Loucy (cell line): ENCODE data around the gene LLGL2.

Source experiments
- H2AFZ ChIP-seq: fragments of 200-600 bp; sonication (generic); 2 replicates; pipeline ENCODE4 v1.6.0; 2016; ENCODE audit warnings: antibody characterized with exemption, mild to moderate bottlenecking, low read length, moderate library complexity
- H3F3A ChIP-seq: fragments of 200-600 bp; 2 replicates; pipeline ENCODE4 v1.6.0; 2016; ENCODE audit warnings: antibody characterized with exemption, low read depth, mild to moderate bottlenecking
- H3K27me3 ChIP-seq: fragments of 200-600 bp; sonication (generic); 2 replicates; pipeline ENCODE4 v1.6.1; 2014; ENCODE audit warnings: low read length, mild to moderate bottlenecking; ENCODE audit not compliant: insufficient read depth, poor library complexity, severe bottlenecking
- H3K36me3 ChIP-seq: fragments of 200-600 bp; sonication (generic); 2 replicates; pipeline ENCODE4 v1.6.1; 2016; ENCODE audit warnings: low read length; ENCODE audit not compliant: insufficient read depth
- H3K4me1 ChIP-seq: fragments of 200-600 bp; sonication (generic); 2 replicates; pipeline ENCODE4 v1.5.1; 2014; ENCODE audit warnings: low read length, mild to moderate bottlenecking; ENCODE audit not compliant: insufficient read depth, poor library complexity, severe bottlenecking
- H3K4me2 ChIP-seq: fragments of 200-600 bp; sonication (generic); 2 replicates; pipeline ENCODE4 v1.6.0; 2014; ENCODE audit warnings: antibody characterized with exemption, low read length, low read depth, mild to moderate bottlenecking; ENCODE audit not compliant: poor library complexity, severe bottlenecking
- H3K4me3 ChIP-seq: fragments of 200-600 bp; sonication (generic); 2 replicates; pipeline ENCODE4 v1.5.1; 2014; ENCODE audit warnings: low read length, mild to moderate bottlenecking, mixed read lengths; ENCODE audit not compliant: poor library complexity, severe bottlenecking
- H3K79me2 ChIP-seq: fragments of 200-600 bp; sonication (generic); 2 replicates; pipeline ENCODE4 v1.6.1; 2014; ENCODE audit warnings: low read length; ENCODE audit not compliant: insufficient read depth
- H3K9ac ChIP-seq: fragments of 200-600 bp; sonication (generic); 2 replicates; pipeline ENCODE4 v1.6.0; 2014; ENCODE audit warnings: mild to moderate bottlenecking, low read depth, low read length, moderate library complexity; ENCODE audit not compliant: poor library complexity, severe bottlenecking
- H3K9me2 ChIP-seq: fragments of 200-600 bp; sonication (generic); replicated peaks from 2 replicates; pipeline ENCODE4 v1.6.1; 2016; ENCODE audit warnings: low read depth, low read length, mixed read lengths
- H3K9me3 ChIP-seq: fragments of 200-600 bp; sonication (generic); 2 replicates; pipeline ENCODE4 v1.6.1; 2014; ENCODE audit warnings: mild to moderate bottlenecking, antibody characterized with exemption, low read length, low read depth; ENCODE audit not compliant: insufficient read depth
- H4K20me1 ChIP-seq: fragments of 200-600 bp; sonication (generic); 2 replicates; pipeline ENCODE4 v1.6.0; 2014; ENCODE audit warnings: antibody characterized with exemption, low read length, mild to moderate bottlenecking; ENCODE audit not compliant: insufficient read depth, poor library complexity, severe bottlenecking
- EZH2phosphoT487 ChIP-seq: fragments of 200-600 bp; IDR thresholded peaks from 2 replicates; pipeline ENCODE4 v1.6.1; 2018; ENCODE audit warnings: antibody characterized with exemption, mild to moderate bottlenecking, moderate library complexity, borderline replicate concordance
- TF ChIP-seq, protein P1 (sequence below): fragments of 200-600 bp; sonication (generic); conservative IDR thresholded peaks from 2 replicates; pipeline ENCODE4 v1.5.1; 2014; ENCODE audit warnings: mild to moderate bottlenecking, antibody characterized with exemption, low read length

LLGL2 gene

DNA sequence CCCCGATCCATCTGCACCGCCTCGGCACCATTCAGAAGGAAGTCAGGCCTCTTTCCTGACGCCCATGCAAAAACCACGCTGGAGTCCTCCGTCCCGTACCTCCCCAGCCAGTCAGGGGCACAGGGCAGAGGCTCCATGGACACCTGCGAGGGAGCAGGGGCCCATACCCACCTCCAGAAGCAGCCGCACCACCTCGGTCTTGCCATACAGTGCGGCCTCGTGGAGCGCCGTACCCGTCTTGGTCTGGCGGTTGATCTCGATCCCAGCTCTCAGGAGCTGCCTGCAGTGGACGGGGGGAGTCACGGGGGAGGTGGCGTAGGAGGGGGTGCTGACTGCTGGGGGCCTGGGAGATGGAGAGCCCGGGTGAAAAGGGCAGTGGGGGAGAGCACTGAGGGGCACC is 19.4 kb upstream of the LLGL2 start:
- Histone ChIP-seq H3K36me3 (no peaks in the 10 kb centered on the region), H3K4me2 (no peak overlapping the region)
- no peak for TF ChIP-seq EZH2phosphoT487
- TF ChIP-seq, protein P1, sequence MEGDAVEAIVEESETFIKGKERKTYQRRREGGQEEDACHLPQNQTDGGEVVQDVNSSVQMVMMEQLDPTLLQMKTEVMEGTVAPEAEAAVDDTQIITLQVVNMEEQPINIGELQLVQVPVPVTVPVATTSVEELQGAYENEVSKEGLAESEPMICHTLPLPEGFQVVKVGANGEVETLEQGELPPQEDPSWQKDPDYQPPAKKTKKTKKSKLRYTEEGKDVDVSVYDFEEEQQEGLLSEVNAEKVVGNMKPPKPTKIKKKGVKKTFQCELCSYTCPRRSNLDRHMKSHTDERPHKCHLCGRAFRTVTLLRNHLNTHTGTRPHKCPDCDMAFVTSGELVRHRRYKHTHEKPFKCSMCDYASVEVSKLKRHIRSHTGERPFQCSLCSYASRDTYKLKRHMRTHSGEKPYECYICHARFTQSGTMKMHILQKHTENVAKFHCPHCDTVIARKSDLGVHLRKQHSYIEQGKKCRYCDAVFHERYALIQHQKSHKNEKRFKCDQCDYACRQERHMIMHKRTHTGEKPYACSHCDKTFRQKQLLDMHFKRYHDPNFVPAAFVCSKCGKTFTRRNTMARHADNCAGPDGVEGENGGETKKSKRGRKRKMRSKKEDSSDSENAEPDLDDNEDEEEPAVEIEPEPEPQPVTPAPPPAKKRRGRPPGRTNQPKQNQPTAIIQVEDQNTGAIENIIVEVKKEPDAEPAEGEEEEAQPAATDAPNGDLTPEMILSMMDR: no peak

DNA sequence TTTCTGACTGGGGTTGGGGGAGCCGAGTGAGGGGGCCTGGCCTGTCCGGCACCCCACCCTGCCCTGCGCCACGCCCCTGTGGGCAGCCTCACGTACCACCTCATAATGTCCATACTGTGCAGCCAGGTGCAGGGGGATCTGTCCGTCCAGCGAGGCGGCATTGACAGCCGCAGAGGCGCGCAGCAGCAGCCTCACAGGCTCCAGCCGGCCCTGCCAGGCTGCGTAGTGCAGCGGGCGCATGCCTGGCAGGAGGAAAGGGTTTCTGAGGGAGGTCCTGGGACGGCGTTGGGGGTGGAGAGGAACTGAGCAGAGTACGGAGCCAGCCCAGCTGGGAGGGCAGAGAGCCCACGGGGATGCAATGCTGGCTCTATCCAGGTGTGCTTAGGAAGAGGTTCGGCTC is 18.6 kb upstream of the LLGL2 start:
- Histone ChIP-seq H4K20me1 (no peaks in the 10 kb centered on the region), H3K79me2 (no peaks in the 10 kb centered on the region), H3K9me2 (no peaks in the 10 kb centered on the region), H3K9me3 (no peaks in the 10 kb centered on the region), H3K9ac (no peak overlapping the region), H3K4me3 (no peak overlapping the region), H2AFZ (no peak overlapping the region), H3F3A (no peaks in the 10 kb centered on the region), H3K4me1 (peaks cover under 1% of the 10 kb centered on the region), H3K27me3 (no peaks in the 10 kb centered on the region), H3K4me2 (no peak overlapping the region), H3K36me3 (no peaks in the 10 kb centered on the region)
- TF ChIP-seq, protein P1: no peak
- no peak for TF ChIP-seq EZH2phosphoT487

More for the DNA sequence above, 19.4 kb upstream of the LLGL2 start:
- Histone ChIP-seq H3K4me3 (no peak overlapping the region), H3K9ac (no peak overlapping the region), H3K9me2 (no peaks in the 10 kb centered on the region), H3K79me2 (no peaks in the 10 kb centered on the region), H3K9me3 (no peaks in the 10 kb centered on the region), H2AFZ (no peak overlapping the region), H4K20me1 (no peaks in the 10 kb centered on the region), H3K27me3 (no peaks in the 10 kb centered on the region), H3F3A (no peaks in the 10 kb centered on the region), H3K4me1 (no peaks in the 10 kb centered on the region)

DNA sequence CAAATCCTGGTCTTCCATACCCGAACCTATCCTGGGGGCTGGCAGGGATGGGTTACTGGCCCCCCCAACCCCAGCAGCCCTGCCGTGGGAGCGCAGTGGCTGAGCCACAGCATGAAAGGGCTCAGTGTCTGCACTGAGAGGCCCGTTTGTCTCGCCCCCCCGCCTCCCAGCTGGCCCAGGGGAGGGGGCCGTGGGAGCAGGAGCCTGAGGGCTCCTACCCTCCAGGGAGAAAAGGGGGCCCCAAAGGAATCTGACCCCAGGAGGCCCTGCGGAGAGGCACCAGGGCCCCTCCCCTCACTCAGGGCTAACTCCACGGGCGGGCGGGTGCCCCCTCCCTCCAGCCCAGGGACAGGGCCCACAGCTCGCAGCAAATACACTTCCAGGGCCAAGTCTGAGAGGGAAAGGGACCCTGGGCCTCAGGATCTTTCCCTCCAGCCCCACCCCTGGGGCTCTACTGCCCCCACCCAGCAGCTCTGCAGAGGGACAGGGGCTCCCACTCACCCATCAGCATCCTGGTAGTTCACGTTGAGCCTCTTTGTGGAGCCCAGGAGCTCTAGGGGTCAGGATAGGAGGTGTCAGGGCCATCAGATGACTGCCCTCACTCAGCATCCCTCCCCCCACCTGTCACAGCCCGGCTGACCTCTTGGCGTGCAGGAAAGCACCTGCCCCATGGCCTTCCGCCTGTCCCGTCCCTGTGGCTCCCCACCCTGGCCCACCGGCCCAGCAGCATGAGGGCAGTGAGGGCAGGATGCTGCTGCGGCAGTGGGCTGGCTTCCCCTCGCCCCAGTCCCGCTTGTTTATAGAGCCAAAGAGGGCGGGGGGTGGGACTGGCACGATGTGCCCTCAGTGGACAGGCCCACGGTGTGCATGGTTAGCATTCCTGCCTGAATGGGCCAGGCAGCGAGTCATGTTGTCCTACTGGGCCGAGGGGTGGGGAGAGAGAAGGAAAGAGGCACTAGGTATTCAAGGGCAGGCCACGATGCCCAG is 17.5 kb upstream of the LLGL2 start:
- Histone ChIP-seq H3K4me3 (no peak overlapping the region), H3K9ac (no peak overlapping the region), H3K9me3 (no peaks in the 10 kb centered on the region), H3K4me2 (no peak overlapping the region), H3K79me2 (no peaks in the 10 kb centered on the region), H3K27me3 (no peaks in the 10 kb centered on the region), H2AFZ (no peak overlapping the region), H3K9me2 (no peaks in the 10 kb centered on the region), H3K36me3 (no peaks in the 10 kb centered on the region), H4K20me1 (no peaks in the 10 kb centered on the region), H3K4me1 (peaks cover 5% of the 10 kb centered on the region), H3F3A (no peaks in the 10 kb centered on the region)
- TF ChIP-seq EZH2phosphoT487: no peak
- TF ChIP-seq, protein P1: no peak
